A673 (cell line): Measurements from ENCODE around the gene MED15.

Experiments
- EZH2 ChIP-seq: fragments of 200-600 bp; sonication (generic); IDR thresholded peaks from 2 replicates; pipeline ENCODE4 v1.6.1; 2017; ENCODE audit warnings: borderline replicate concordance, low read depth, mild to moderate bottlenecking, mixed read lengths, antibody characterized with exemption, low read length; ENCODE audit not compliant: poor library complexity, severe bottlenecking
- TF ChIP-seq, protein P1 (sequence below): fragments of 300-800, 200-600 bp; sonication (generic); conservative IDR thresholded peaks from 2 replicates; pipeline ENCODE4 v1.5.1; 2017; ENCODE audit warnings: low read depth, mild to moderate bottlenecking, antibody characterized with exemption, low read length, moderate library complexity, mixed read lengths

DNA sequence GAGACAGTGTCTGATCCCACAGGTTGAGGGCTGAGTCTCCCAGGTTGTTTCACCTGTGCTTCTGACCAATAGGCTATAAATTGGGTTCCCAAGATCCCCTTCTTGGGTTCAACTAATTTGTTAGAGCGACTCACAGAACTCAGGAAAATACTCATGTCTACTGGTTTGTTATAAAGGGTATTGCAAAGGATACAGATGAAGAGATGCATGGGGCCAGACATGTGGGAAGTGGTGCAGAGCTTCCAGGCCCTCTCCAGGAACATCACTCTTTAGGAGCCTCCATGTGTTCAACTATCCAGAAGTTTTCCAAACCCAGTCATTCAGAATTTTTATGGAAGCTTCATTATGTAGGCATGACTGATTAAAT, 16.5 kb upstream of the MED15 start:
- TF ChIP-seq, protein P1, sequence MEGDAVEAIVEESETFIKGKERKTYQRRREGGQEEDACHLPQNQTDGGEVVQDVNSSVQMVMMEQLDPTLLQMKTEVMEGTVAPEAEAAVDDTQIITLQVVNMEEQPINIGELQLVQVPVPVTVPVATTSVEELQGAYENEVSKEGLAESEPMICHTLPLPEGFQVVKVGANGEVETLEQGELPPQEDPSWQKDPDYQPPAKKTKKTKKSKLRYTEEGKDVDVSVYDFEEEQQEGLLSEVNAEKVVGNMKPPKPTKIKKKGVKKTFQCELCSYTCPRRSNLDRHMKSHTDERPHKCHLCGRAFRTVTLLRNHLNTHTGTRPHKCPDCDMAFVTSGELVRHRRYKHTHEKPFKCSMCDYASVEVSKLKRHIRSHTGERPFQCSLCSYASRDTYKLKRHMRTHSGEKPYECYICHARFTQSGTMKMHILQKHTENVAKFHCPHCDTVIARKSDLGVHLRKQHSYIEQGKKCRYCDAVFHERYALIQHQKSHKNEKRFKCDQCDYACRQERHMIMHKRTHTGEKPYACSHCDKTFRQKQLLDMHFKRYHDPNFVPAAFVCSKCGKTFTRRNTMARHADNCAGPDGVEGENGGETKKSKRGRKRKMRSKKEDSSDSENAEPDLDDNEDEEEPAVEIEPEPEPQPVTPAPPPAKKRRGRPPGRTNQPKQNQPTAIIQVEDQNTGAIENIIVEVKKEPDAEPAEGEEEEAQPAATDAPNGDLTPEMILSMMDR, result no peak
- TF ChIP-seq EZH2, result no peak
